GM12874 (cell line): Measurements from ENCODE around the gene EIF1.

Experiments used
- TF ChIP-seq, protein P1 (sequence below): IDR thresholded peaks from 2 replicates; pipeline ENCODE4 v1.5.1; 2011; ENCODE audit warnings: low read depth, mild to moderate bottlenecking, control low read depth, low read length, moderate library complexity; ENCODE audit not compliant: insufficient read depth

The EIF1 gene

DNA sequence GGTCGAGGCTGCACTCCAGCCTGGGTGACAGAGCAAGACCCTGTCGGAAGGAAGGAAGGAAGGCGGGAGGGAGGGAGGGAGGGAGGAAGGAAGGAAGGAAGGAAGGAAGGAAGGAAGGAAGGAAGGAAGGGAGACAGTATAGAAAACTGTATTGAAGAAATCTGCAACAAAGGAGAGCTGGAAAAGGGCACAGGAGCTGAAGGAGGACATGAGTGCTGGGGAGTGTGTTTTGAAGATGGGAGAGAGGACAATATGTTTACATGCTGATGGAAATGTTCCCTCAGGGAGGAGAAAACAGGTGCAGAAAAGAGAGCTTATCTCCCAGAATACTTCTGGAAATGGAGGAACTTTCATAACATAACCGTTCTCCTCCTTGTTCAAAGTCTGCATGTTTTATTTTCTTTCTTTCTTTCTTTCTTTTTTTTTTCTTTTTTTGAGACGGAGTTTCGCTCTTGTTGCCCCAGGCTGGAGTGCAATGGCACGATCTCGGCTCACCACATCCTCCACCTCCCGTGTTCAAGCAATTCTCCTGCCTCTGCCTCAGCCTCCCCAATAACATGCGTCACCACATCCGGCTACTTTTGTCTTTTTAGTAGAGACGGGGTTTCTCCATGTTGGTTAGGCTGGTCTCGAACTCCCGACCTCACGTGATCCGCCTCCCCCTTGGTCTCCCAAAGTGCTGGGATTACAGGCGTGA lies 48.4 kb downstream of the EIF1 start:
- TF ChIP-seq, protein P1, sequence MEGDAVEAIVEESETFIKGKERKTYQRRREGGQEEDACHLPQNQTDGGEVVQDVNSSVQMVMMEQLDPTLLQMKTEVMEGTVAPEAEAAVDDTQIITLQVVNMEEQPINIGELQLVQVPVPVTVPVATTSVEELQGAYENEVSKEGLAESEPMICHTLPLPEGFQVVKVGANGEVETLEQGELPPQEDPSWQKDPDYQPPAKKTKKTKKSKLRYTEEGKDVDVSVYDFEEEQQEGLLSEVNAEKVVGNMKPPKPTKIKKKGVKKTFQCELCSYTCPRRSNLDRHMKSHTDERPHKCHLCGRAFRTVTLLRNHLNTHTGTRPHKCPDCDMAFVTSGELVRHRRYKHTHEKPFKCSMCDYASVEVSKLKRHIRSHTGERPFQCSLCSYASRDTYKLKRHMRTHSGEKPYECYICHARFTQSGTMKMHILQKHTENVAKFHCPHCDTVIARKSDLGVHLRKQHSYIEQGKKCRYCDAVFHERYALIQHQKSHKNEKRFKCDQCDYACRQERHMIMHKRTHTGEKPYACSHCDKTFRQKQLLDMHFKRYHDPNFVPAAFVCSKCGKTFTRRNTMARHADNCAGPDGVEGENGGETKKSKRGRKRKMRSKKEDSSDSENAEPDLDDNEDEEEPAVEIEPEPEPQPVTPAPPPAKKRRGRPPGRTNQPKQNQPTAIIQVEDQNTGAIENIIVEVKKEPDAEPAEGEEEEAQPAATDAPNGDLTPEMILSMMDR = no peak

DNA sequence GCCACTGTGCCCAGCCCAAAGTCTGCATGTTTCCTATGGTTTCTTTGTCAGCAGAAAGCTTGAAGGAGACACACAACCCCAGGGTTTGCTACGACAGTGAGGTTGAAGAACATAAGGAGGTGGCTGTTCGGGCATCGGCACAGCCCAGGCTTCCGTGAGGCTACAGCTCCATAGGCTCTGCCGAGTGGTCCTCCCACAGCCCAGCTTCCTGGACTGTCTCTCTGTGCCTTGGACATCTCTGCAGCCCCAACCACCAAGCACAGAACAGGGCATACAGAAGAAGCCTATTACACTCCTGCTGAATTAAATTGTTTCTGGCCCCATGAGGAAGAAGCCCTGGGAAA lies 49.0 kb downstream of the EIF1 start:
- TF ChIP-seq, protein P1 = no peak

DNA sequence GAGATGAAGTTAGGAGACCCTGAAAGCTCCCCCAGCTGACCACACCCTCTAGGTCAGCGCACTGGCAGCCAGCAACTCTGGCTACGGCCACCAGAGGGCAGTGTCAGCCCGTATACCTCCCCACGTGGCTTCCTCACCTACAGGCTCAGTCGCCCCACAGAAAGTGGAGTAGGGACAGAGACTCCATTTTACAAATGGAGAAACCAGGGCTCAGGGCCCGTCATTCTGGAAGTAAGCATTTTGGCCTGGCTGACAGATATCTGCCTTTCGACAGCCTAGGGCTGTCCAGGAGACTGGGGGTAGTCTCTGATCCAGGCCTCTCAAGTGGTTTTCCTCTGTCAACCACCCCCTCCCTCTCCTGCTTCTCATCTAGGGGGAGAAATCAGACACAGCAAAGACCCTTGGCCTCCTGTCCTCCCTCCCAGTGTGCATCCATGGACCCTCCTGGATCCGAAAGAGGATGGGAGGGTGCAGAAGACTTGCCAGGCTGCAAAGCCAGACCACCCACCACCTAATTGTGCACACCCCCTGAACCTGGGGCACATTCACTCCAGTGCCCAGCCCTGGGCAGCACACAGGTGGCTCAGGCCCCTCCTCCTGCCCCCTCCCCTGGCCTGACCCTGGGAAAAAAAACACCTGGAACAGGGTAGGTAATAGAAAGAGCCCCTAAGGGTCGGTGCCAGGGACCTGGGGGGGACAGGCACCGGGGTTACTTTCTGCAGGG lies 49.6 kb downstream of the EIF1 start:
- TF ChIP-seq, protein P1 = peak; percentile 96

DNA sequence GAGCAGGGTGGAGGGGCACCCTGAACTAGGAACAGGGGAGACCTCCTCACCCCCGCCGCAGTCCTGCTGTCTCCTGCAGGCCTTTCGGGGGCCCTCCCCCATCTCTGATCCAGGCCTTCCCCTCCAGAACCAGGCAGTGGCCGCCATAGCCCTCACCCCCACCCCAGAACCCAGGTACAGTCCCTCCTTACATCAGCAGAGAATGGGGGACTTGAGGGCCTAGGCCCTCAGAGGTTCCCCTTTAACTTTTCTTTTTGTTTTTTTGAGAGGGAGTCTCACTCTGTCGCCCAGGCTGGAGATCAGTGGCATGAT lies 50.1 kb downstream of the EIF1 start:
- TF ChIP-seq, protein P1 = no peak

DNA sequence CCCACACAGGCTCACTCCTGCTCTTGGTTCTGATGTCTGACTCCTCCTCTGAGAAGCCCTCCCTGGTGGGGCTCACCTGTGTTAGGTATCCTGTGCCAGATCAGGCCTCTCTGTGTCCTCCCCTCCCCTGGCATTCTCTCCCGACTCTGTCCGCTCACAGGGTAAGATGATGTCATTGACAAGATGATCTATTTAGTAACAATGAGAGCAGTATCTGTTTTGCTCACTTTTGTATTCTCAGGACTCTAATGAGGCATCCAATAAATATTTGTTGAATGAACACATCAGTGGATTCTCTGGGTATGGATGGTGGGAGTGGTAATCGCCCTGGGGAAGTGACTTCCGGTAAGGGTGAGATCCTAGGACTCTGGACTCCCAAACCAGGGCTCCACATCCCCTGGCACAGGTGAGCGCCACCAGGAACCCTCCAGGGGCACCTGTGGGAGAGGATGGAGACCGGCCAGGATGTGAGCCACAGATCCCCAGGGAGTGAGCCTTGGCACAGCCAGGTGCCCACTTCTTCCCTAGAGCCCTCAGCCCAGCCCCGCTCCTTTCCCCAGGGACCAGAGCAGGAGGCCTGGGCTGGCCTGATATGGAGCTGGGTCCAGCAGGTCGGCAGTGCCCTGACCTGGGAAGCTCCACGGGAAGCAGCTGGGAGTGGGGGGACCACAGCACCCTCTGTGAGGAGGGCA lies 51.1 kb downstream of the EIF1 start:
- TF ChIP-seq, protein P1 = no peak

DNA sequence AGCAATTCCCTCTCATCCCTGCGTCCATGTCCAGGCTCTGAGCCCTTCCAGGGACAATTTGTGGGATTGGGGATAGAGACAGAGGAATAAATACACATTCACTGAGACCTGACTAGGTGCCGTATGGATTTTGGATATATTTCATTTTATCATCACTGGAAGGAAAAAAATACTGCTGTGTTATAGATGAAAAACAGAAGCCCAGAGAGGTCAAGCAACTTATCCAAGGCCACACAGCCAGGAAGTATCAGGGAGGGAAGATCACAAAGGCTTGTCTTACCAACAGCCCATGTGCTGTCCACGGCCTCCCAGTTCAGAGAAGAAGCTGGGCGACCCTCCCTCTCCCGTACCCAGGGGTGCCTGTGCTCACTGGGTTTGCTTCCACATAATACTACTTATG lies 51.8 kb downstream of the EIF1 start:
- TF ChIP-seq, protein P1 = no peak

DNA sequence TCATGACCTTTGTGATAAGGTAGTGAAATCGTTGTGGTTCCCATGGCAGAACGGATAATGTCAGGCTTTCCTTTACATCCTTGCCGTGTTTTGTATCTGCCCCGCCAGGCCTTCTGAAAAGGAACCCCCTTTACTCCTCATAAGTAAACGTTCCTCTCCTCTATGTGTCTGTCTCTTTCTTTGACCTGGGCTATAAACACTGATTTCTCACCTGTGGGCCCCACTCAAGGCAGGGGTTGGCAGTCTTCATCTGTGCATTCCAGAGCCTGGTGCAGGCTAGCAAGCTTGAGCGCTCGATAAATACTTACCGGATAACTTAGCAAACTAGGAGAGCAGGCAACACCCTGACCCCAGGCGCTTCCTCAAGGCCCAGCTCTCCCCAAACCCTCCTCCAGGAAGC lies 53.0 kb downstream of the EIF1 start:
- TF ChIP-seq, protein P1 = no peak
